Endothelial cell of umbilical vein (primary cell): ENCODE data around the gene DYNLL2. TPM values are rescaled to one million over a fixed set of nuclear protein-coding genes. Genes with fewer than 3 reads are reported as not detected.

Experiments used
- BruUV-seq: library from RNA; stranded (reverse); fragments of 400-500 nt; replicated peaks from 2 replicates; lab custom pipeline; 2021; lab: Mats Ljungman, UMichigan
- CTCF ChIA-PET: fragments of 300-600, 350-600 bp; sonication (Branson Sonifier 250); formaldehyde crosslinking; loops from one replicate; lab custom pipeline; 2021; ENCODE audit warnings: antibody characterized with exemption, inconsistent platforms; lab: Charles Lee
- POLR2A ChIA-PET: fragments of 300-600, 350-600 bp; sonication (Branson Sonifier 250); formaldehyde crosslinking; loops from one replicate; lab custom pipeline; 2021; ENCODE audit warnings: antibody characterized with exemption, inconsistent platforms; lab: Charles Lee
- DNase-seq: peaks from one replicate; pipeline ENCODE4 v3.0.0-alpha.2; 2011; ENCODE audit warnings: low read depth, low spot score
- FAIRE-seq: peaks from 2 replicates; lab custom pipeline; 2011; peaks lifted over from hg19 to GRCh38; lab: Jason Lieb, UNC
- H2AFZ ChIP-seq: 2 replicates; pipeline ENCODE4 v1.6.0; 2012; ENCODE audit warnings: low read depth, low read length, control low read depth, inconsistent platforms
- H3K27ac ChIP-seq: 2 replicates; pipeline ENCODE4 v1.5.1; 2011; ENCODE audit warnings: low read depth, mild to moderate bottlenecking, control low read depth, low read length, moderate library complexity; ENCODE audit not compliant: insufficient read depth
- H3K27me3 ChIP-seq, 2 experiments: 2 replicates each; pipeline versions ENCODE4 v1.6.0 to v1.6.1; 2011; ENCODE audit warnings: low read length in 2 of 2, mixed read lengths in 1 of 2; ENCODE audit not compliant: control insufficient read depth in 2 of 2, insufficient read depth in 2 of 2
- H3K36me3 ChIP-seq, 2 experiments: 2 replicates in 1 of 2; 3 replicates in 1 of 2; pipeline ENCODE4 v1.5.1; 2011; ENCODE audit warnings: low read length in 2 of 2, mild to moderate bottlenecking in 1 of 2, moderate library complexity in 1 of 2; ENCODE audit not compliant: control insufficient read depth in 2 of 2, insufficient read depth in 2 of 2; ENCODE audit errors: extremely low read depth in 1 of 2
- H3K4me1 ChIP-seq: 3 replicates; pipeline ENCODE4 v1.5.1; 2011; ENCODE audit warnings: mild to moderate bottlenecking, low read length; ENCODE audit not compliant: control insufficient read depth, insufficient read depth; ENCODE audit errors: extremely low read depth
- H3K4me2 ChIP-seq: 2 replicates; pipeline ENCODE4 v1.6.1; 2011; ENCODE audit warnings: low read length, control low read depth, mixed read lengths; ENCODE audit not compliant: insufficient read depth
- H3K4me3 ChIP-seq, 3 experiments: fragments of 200-600 bp in 1 of 3; sonication (generic), shearing (Covaris generic) in 1 of 3; replicated peaks in 1 of 3; 2 replicates each; pipeline ENCODE4 v1.5.1; 2011 to 2016; ENCODE audit warnings: control low read depth in 3 of 3, low read length in 3 of 3, mild to moderate bottlenecking in 2 of 3, inconsistent platforms in 1 of 3, low read depth in 1 of 3, moderate library complexity in 1 of 3; ENCODE audit not compliant: insufficient read depth in 1 of 3
- H3K79me2 ChIP-seq: 2 replicates; pipeline ENCODE4 v1.6.0; 2012; ENCODE audit warnings: low read length, inconsistent platforms; ENCODE audit not compliant: control insufficient read depth, insufficient read depth
- H3K9ac ChIP-seq: replicated peaks from 2 replicates; pipeline ENCODE3; 2011; ENCODE audit warnings: low read length, control low read depth; ENCODE audit not compliant: insufficient read depth; ENCODE audit errors: extremely low read depth
- H3K9me1 ChIP-seq: replicated peaks from 3 replicates; pipeline ENCODE4 v1.6.0; 2011; ENCODE audit warnings: mild to moderate bottlenecking, low read length; ENCODE audit not compliant: control insufficient read depth, insufficient read depth; ENCODE audit errors: extremely low read depth
- H3K9me3 ChIP-seq: replicated peaks from 2 replicates; pipeline ENCODE4 v1.5.1; 2012; ENCODE audit warnings: low read length, inconsistent platforms; ENCODE audit not compliant: control insufficient read depth, insufficient read depth
- H4K20me1 ChIP-seq: replicated peaks from 2 replicates; pipeline ENCODE3; 2011; ENCODE audit warnings: mild to moderate bottlenecking, low read length; ENCODE audit not compliant: control insufficient read depth, insufficient read depth; ENCODE audit errors: extremely low read depth
- CTCF ChIP-seq, 2 donors: IDR thresholded peaks; 1 replicate in 1 of 2; 2 replicates in 1 of 2; pipeline ENCODE4 v1.5.1; 2011; ENCODE audit warnings: low read length in 2 of 2, mild to moderate bottlenecking in 2 of 2, moderate library complexity in 2 of 2, control low read depth in 1 of 2, inconsistent platforms in 1 of 2, low read depth in 1 of 2; ENCODE audit not compliant: insufficient read depth in 1 of 2; ENCODE audit errors: extremely low read depth in 1 of 2
- EZH2 ChIP-seq: IDR thresholded peaks from 2 replicates; pipeline ENCODE4 v1.6.1; 2012; ENCODE audit warnings: borderline replicate concordance, low read depth, mild to moderate bottlenecking, moderate library complexity, low read length, inconsistent platforms; ENCODE audit not compliant: severe bottlenecking
- FOS ChIP-seq: IDR thresholded peaks from 2 replicates; pipeline ENCODE4 v1.6.1; 2011; ENCODE audit warnings: mild to moderate bottlenecking, low read length, moderate library complexity, borderline replicate concordance; ENCODE audit not compliant: insufficient read depth
- GATA2 ChIP-seq: IDR thresholded peaks from 2 replicates; pipeline ENCODE4 v1.7.0; 2011; ENCODE audit warnings: low read depth, mild to moderate bottlenecking, moderate library complexity, mixed read lengths, low read length; ENCODE audit not compliant: insufficient read length, insufficient read depth
- JUN ChIP-seq: IDR thresholded peaks from 2 replicates; pipeline ENCODE4 v1.6.1; 2011; ENCODE audit warnings: borderline replicate concordance, low read depth; ENCODE audit not compliant: insufficient read length, insufficient read depth
- MAX ChIP-seq: IDR thresholded peaks from 2 replicates; pipeline ENCODE4 v1.6.1; 2011; ENCODE audit not compliant: insufficient read depth, insufficient read length
- MYC ChIP-seq: IDR thresholded peaks from one replicate; pipeline ENCODE4 v1.6.1; 2011; ENCODE audit warnings: mild to moderate bottlenecking, low read depth, low read length
- POLR2A ChIP-seq: IDR thresholded peaks from 2 replicates; pipeline ENCODE4 v1.6.1; 2012; ENCODE audit warnings: low read depth, mild to moderate bottlenecking, control low read depth, low read length
- POLR2AphosphoS5 ChIP-seq: IDR thresholded peaks from 2 replicates; pipeline ENCODE4 v1.6.1; 2012; ENCODE audit warnings: low read depth, mild to moderate bottlenecking, control low read depth, low read length, moderate library complexity; ENCODE audit not compliant: insufficient read depth
- dilution Hi-C: fragments of 300-500 bp; cut with MboI; formaldehyde crosslinking; loops from one replicate; pipeline ENCODE4 v1.15.0; 2019; ENCODE audit warnings: low sequenced_read_pairs; ENCODE audit not compliant: extremely low pct_ligation_motif_present
- intact Hi-C: fragments of 100-400 bp; cut with micrococcal nuclease; formaldehyde crosslinking; loops from one replicate; pipeline ENCODE4 v1.10.0; 2022
- polyA plus RNA-seq, 4 experiments: library from polyadenylated mRNA; depleted of rRNA in 3 of 4; stranded (reverse) in 3 of 4; unstranded in 1 of 4; fragments of >200 nt; gene quantifications; 2 replicates each; pipeline versions ENCODE4 v1.2.1 to v1.2.3, GENCODE V29; 2011 to 2012; ENCODE audit warnings: missing spikeins in 1 of 4
- total RNA-seq: library from RNA; stranded (reverse); gene quantifications from 2 replicates; pipeline ENCODE4 v1.2.3, GENCODE V29; 2021

Gene DYNLL2
- total and polyA plus RNA-seq, 2 donors (not counting 3 experiments of a cell fraction or from before 2014, with no cell fraction given), result 7.4 to 19.0 TPM

- no TSS peak for BruUV-seq
- TF ChIP-seq POLR2AphosphoS5 (no peak), FOS (no peak), MYC (no peak), EZH2 (no peak), MAX (no peak), POLR2A (no peak), CTCF (IDR thresholded peaks at IDR 0.05; ENCODE audit: extremely low read depth in 1 of 2, insufficient read depth in 1 of 2, low read depth in 1 of 2, low read length in 2 of 2) (no peak), GATA2 (no peak), JUN (no peak)
- Histone ChIP-seq H3K4me2 (no peak overlapping the region), H3K4me3 (no peak overlapping the region), H3K36me3 (no peaks in the 10 kb centered on the region), H3K4me1 (no peaks in the 10 kb centered on the region), H4K20me1 (no peaks in the 10 kb centered on the region), H3K9me3 (no peaks in the 10 kb centered on the region), H2AFZ (no peak overlapping the region), H3K9ac (no peak overlapping the region), H3K79me2 (no peaks in the 10 kb centered on the region), H3K9me1 (no peaks in the 10 kb centered on the region), H3K27ac (no peak overlapping the region), H3K27me3 (peaks cover 0 to under 1% of the 10 kb centered on the region in 2 experiments)
- DNase-seq, result peak; percentile 59
- dilution Hi-C loops (no loop called here), intact Hi-C loops (no loop called here)
- CTCF ChIA-PET, result interaction anchor here (0.6 kb wide), 1 partner anchor 1421 kb away, joined by 3 read pairs; no protein-coding TSS in a partner anchor
- POLR2A ChIA-PET, result interaction anchor here (0.7 kb wide), 1 partner anchor 953 kb away, joined by 3 read pairs; no protein-coding TSS in a partner anchor
- FAIRE-seq, result peak; percentile 86
These were observed 37.1 kb downstream of the DYNLL2 start for GRCh38 chr17:58120195-58120822.
